Suppressor macrophage treated with lipopolysaccharide for 4 hours (primary cell): Measurements from ENCODE around the gene CASZ1.

ENCODE experiments used
- DNase-seq: peaks from one replicate; pipeline ENCODE4 v3.0.0-alpha.2; 2020

CASZ1 gene

DNA sequence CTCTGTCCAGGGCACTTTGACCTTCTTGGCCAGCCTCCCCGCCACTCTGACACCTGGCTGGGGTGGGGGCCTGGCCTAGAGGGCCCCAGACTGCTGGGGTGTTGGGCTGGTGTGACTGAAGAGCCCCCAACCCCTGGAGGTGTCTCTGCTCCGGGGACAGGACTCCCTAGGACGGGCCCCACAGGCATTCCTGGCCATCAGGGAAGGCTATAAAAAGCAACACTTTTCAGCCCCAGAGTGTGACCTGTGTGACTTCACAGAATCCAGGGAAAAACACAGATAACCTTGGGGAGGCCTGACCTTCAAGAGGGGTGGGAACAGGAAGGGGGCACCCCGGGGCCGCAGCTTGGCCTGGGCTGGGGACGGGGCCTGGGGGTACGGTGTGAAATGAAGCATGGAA, 24.0 kb upstream of the CASZ1 start:
- no peak for DNase-seq

DNA sequence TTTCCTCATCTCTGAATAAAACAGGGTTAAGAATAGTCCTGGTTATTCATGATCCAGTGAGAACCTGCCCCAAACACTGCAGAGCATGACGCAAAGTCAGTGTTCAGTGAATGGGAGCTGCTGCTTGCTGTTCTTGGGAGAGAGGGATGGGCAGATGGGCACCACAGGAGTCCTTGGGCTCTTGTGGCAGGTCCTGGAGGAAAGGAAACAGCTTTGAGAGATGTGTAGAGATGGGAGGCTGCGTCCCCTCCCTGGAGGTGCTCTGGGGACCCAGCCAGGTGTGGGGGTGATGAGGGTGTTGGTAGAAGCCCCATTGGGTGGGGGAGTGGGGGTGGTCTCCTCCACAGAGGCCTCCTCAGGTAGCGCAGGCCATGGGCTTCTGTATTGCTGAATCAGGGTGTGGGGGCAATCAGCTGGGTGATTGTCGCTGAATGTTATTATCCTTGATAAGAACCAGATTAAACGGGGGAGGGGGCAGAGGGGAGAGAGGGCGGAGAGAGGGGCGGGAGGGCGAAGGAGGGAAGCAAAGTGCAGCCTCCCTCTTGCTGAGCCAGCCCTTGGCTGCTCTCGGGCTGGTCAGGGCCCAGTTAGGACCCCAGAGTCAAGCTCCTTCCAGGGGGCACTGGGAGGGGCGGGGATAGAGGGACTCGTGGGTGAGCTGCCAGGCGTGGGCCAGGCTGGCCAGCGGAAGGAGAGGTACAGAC, 22.9 kb upstream of the CASZ1 start:
- no peak for DNase-seq

GRCh38 chr1:10818262-10819197, 22.1 kb upstream of the CASZ1 start:
- DNase-seq: no peak

GRCh38 chr1:10816743-10817369, 20.4 kb upstream of the CASZ1 start:
- DNase-seq: no peak

DNA sequence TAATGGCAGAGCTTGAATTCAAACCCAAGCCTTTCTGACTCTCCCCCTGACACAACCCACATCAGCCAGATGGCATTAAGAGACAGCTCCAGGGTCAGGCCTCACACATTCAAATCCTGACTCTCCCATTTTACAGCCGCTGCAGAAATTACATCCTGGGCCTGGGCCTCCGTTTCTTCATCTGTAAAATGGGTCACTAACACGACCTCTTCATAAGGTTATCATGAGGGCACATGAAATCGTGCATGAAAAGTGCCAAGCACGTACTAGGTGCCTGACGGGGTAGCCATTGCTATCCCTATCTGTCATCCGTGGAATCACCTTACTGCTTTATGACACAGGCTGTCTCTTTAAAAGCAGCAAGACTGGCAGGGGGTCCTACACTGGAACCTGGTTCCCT, 19.8 kb upstream of the CASZ1 start:
- DNase-seq: no peak

GRCh38 chr1:10815858-10816195, 19.4 kb upstream of the CASZ1 start:
- DNase-seq: no peak

DNA sequence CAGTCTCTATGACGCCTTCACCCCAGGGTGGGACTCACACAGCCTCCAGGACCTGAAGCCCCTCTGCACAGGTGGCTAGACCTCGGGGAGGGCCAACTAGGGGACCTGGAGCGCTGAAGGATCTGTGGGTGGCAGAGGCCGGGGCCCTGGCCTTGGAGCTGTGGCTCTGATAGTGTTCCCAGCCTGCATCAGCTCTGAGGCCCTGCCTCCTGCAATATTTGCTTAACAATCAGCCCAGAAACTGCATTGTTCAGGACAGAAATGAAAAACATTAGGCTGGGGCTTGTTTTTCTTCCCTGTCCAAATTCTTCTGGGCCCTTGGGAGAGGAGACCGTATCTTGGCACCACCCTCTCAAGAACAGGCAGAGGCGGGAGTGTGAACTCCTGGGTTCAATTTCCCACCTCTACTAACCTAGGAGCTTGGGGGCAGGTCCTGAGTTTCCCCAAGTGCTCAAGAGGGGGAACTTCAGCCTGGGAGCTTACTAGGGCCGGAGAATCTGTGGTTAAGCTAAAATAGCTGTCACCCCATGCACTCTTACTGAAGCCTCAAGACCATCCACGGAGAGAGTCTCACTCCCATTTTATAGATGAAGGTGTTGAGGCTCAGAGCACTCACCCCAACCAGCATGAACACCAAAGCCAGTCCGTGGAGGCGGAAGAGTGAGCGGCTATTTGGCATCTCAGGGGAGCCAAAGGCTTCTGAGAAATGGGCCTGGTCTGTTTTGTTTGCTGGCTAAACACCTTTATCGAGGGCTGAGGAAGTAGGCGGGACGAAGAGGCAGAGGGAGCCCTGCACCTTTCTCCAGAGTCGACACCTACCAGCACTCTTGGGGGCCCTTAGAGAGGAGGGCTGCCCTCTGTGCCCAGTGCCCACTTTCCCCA, 18.8 kb upstream of the CASZ1 start:
- DNase-seq: no peak

DNA sequence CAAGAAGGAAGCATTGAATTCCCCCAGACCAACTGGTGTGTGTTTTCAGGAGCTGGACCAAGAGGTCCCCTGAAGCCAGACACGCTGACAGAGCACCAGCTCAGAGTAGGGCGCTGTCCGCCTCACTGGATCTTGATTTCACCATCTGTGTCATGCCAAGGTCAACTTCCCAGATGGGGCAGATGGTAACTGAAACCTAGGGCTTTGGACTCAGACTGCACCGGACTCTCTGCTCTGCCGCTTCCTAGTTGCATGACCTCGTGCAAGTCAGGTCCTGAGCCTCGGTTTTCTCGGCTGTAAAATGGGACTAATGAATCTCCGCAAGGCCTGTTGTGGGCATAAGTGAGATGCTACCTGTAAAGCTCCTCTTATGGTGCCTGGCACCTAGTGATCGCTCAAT, 17.9 kb upstream of the CASZ1 start:
- DNase-seq: no peak

DNA sequence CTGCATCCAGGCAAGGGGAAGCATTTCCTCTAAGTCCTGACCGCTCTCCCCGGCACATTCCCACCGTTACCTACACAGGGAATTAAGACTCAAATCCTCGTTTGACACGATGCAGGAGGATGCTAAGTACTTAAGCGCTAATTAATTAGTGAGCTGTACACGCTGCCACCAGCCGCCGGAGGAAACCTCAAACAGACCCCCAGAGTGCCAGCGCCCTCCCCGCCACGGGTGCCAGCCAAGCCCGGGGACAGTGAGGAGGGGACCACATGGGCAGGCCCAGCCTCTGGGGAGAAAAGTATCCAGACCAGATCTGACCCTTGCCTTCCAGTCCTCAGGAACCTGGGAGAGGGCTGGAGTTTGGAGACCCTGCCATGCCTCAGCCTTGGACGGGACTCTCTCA, 17.4 kb upstream of the CASZ1 start:
- no peak for DNase-seq

DNA sequence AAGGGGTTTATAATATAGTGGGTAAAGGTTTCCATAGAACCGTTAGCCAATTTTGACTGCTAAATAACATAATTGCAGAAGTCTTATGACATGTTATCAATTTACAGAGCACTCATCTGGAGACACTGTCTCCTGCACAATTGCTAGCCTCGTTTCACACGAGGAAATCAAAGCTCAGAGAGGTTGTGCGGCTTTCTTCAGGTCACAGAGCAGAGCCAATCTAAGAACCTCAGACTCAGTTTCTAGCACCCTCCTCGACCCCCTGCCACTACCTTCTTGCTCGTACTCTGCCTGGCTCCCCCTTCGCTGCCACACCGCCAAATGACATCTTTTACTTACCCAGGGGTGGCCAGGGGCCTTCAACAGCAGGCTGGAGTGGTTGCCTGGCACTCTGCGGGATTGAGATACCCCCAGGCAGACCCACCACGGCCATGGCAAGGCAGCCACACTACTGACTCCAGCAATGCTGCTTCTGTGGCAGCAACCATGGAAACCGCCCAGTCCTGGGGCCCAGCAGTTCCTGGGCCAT, 16.0 kb upstream of the CASZ1 start:
- DNase-seq: no peak

GRCh38 chr1:10808441-10808840, 12.0 kb upstream of the CASZ1 start:
- DNase-seq: no peak

- no peak for DNase-seq
These were observed 10.5 kb upstream of the CASZ1 start for GRCh38 chr1:10806966-10807365.

GRCh38 chr1:10803971-10804820, 7.8 kb upstream of the CASZ1 start:
- no peak for DNase-seq

DNA sequence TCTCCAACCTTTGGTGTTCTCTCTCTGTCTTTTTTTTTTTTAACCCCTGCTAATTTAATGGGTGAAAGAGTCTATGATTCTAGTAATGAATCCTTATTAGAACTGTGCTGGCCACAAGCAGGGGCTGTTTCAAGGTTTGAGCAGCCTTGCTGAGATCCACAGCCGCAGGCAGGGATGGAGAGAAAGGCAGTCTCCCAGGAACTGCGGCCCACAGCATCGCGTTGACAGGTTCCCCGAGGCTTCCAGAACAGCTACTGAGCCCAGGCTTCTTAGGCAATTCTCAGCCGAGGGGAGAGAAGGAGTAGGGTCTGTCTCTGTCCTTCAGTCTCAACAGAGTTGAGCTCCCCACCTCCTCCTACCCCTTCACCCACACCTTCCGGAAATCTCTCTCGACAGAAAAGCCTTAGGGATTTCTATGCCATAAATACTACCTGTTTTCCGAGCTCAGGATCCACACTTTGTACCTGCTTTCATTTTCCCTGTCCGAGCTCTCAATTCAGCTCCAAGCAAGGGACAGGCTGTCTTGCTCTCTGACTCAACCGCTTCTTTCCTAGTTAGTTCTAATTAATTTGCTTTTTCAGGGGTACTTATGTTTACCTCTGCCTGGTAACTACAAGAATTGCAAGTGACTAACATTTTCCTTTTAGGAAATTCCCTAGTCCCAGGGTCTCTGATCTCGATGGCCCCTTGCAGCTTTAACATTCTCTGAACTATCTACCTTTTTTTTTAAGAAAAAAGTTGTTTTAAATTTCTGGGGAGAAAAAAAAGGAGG, 6.7 kb upstream of the CASZ1 start:
- DNase-seq: no peak

DNA sequence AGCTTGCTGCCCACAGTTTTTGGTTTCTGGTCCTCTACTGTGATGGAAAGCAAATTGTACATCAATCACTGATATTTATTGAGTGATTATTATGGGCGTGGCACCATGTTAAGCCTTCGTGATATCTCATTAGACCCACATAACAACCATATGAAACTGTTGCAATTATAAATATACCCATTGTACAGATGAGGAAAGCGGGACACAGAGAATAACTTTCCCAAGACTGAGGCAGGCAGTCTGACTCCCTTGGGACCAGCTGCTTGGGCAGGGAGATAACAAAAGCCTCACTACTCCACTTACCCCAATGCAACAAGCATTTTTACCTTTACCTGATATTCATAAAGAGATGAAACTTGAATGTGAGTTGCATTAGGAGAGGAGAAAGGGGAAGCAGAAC, 4.3 kb upstream of the CASZ1 start:
- no peak for DNase-seq

- DNase-seq: no peak
These were observed 3.3 kb upstream of the CASZ1 start for GRCh38 chr1:10799726-10800125.

DNA sequence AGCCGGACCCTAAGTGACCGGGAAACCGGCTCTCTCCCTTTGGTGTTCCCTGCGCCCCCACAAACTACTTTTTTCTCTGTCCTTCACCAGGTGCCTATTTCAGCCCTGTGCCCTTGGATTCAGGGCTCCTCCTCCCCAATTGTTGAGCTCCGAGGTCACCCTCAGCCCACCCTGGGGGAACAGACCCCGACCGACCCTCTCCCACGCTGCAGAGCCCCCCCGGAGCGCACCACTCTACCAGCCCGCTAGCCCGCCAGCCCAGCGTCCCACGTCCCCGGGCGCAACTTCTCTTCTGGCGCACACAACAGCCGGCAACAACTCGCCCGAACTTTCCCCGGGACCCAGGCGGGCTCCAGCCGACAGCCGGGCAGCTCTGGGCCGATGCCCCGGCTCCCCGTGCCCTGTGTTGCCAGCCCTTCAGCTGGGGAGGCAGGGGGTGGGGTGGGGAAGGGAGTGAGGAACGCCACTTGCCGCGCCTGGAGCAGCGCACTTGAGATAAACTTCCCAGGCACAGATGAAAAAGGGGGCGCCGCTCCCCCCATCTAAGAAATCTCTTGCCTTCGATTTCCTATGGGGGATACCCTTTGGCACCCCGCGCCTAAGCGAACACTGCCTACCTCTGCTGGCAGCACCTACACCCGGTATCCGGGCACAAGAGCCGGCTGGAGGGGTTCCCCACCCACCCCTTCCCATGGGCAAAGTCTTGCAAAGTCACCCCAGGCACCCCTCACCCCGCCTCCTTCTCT, 997 bp downstream of the CASZ1 start:
- no peak for DNase-seq

- DNase-seq: peak; percentile 14
These were observed 1.6 kb downstream of the CASZ1 start for GRCh38 chr1:10794724-10795275.

DNA sequence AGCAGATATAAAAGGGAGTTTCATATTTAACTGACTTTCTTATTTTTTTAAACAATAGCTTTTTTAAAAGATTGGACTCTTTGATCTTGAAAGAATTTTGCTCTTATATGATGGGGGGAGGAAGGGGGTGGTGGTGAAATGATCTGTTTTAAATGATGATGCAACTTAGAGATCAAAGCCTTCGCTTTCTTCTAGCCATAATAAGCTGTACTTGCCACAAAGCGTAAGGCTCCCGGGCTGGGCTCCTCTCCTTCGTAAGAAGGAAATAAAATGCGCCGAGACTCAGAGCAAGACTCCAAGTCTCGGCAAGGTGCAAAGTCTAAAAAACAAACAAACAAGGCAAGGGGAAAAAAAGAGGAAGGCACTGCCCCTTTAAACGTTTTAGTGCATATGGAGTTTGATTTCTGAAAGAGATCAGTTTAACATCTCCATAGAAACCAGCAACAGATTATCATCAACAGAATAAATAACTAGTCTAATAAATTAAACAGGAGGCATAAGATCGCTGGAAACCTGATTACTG, 3.3 kb downstream of the CASZ1 start:
- DNase-seq: no peak
